K562 (cell line): ENCODE data around the gene IL31. TPM values are rescaled to one million over a fixed set of nuclear protein-coding genes. Genes with fewer than 3 reads are reported as not detected.

Source experiments
- ATAC-seq: fragments of 200-7000 bp; cut with Tn5 transposase; 3 replicates; pipeline ENCODE4 v1.9.1; 2020; ENCODE audit warnings: moderate library complexity
- BruUV-seq: library from RNA; stranded (reverse); fragments of 400-500 nt; replicated peaks from 2 replicates; lab custom pipeline; 2021; lab: Mats Ljungman, UMichigan
- CTCF ChIA-PET: fragments of 300-600 bp; formaldehyde crosslinking; extraction: SDS; loops from one replicate; lab custom pipeline; 2021; ENCODE audit warnings: low intra/inter-chr PET ratio; lab: Yijun Ruan, JAX
- POLR2A ChIA-PET: fragments of 300-600, 350-650 bp; sonication (Branson Sonifier 250); formaldehyde crosslinking; extraction: SDS; loops from one replicate; lab custom pipeline; 2021; ENCODE audit warnings: antibody characterized with exemption, inconsistent platforms; lab: Yijun Ruan, JAX
- DNase-seq, 4 experiments: peaks; one replicate each; pipeline versions ENCODE4 v3.0.0 to v3.0.0-alpha.2; 2011 to 2018; ENCODE audit warnings: low spot score in 3 of 4, mixed read lengths in 3 of 4; ENCODE audit errors: extremely low read depth in 1 of 4
- FAIRE-seq: peaks from 2 replicates; lab custom pipeline; 2011; peaks lifted over from hg19 to GRCh38; lab: Jason Lieb, UNC
- H2AFZ ChIP-seq: 2 replicates; pipeline ENCODE4 v1.6.0; 2011; ENCODE audit warnings: low read depth, low read length, control low read depth, inconsistent platforms
- H3K27ac ChIP-seq: fragments of 200-600 bp; 3 replicates; pipeline ENCODE4 v1.8.0; 2011; ENCODE audit warnings: low read depth, mild to moderate bottlenecking, control low read depth, inconsistent platforms, low read length, moderate library complexity, mixed read lengths; ENCODE audit errors: extremely low read depth
- H3K27me3 ChIP-seq, 2 experiments: fragments of 300-600 bp in 1 of 2; 2 replicates in 1 of 2; 3 replicates in 1 of 2; pipeline versions ENCODE4 v1.6.0 to v1.8.0; 2011; ENCODE audit warnings: inconsistent platforms in 2 of 2, low read length in 2 of 2, mild to moderate bottlenecking in 1 of 2, mixed read lengths in 1 of 2, moderate library complexity in 1 of 2; ENCODE audit not compliant: control insufficient read depth in 2 of 2, insufficient read depth in 2 of 2
- H3K36me3 ChIP-seq: fragments of 300-600 bp; 3 replicates; pipeline ENCODE4 v1.8.0; 2011; ENCODE audit warnings: mild to moderate bottlenecking, low read length, inconsistent platforms; ENCODE audit not compliant: control insufficient read depth, insufficient read depth
- H3K4me1 ChIP-seq, 2 experiments: fragments of 200-600 bp in 1 of 2; replicated peaks in 1 of 2; 2 replicates in 1 of 2; 3 replicates in 1 of 2; pipeline versions ENCODE4 v1.5.1 to v1.8.0; 2011; ENCODE audit warnings: inconsistent platforms in 2 of 2, low read length in 2 of 2, mild to moderate bottlenecking in 1 of 2, mixed read lengths in 1 of 2, moderate library complexity in 1 of 2; ENCODE audit not compliant: control insufficient read depth in 2 of 2, insufficient read depth in 2 of 2
- H3K4me2 ChIP-seq: 2 replicates; pipeline ENCODE4 v1.6.1; 2011; ENCODE audit warnings: low read length, control low read depth, inconsistent platforms, mixed read lengths; ENCODE audit not compliant: insufficient read depth
- H3K4me3 ChIP-seq: fragments of 200-600 bp; sonication (generic), shearing (Covaris generic); 2 replicates; pipeline ENCODE4 v1.5.1; 2016; ENCODE audit warnings: control low read depth, inconsistent platforms
- H3K79me2 ChIP-seq: fragments of 200-600 bp; 3 replicates; pipeline ENCODE4 v1.8.0; 2011; ENCODE audit warnings: low read length, inconsistent platforms; ENCODE audit not compliant: control insufficient read depth, insufficient read depth
- H3K9ac ChIP-seq, 2 experiments: 2 replicates each; pipeline versions ENCODE4 v1.6.0 to v1.6.1; 2011; ENCODE audit warnings: low read depth in 2 of 2, low read length in 2 of 2, control low read depth in 1 of 2, inconsistent platforms in 1 of 2, mild to moderate bottlenecking in 1 of 2, mixed read lengths in 1 of 2; ENCODE audit not compliant: insufficient read depth in 1 of 2
- H3K9me1 ChIP-seq: one replicate; pipeline ENCODE4 v1.6.0; 2011; ENCODE audit warnings: inconsistent platforms, mild to moderate bottlenecking, low read length, moderate library complexity; ENCODE audit not compliant: control insufficient read depth, insufficient read depth
- H3K9me3 ChIP-seq: replicated peaks from 2 replicates; pipeline ENCODE4 v1.5.1; 2011; ENCODE audit warnings: low read depth, low read length, inconsistent platforms; ENCODE audit not compliant: control insufficient read depth, insufficient read depth
- H4K20me1 ChIP-seq: replicated peaks from 2 replicates; pipeline ENCODE4 v1.6.1; 2011; ENCODE audit warnings: low read length, inconsistent platforms, mixed read lengths; ENCODE audit not compliant: control insufficient read depth, insufficient read depth
- ATF3 ChIP-seq, 2 experiments: fragments of 450-650 bp in 1 of 2; sonication (generic) in 1 of 2; formaldehyde crosslinking in 1 of 2; IDR thresholded peaks in 1 of 2; conservative IDR thresholded peaks in 1 of 2; 2 replicates each; pipeline versions ENCODE4 v1.6.1 to v1.8.1; 2016 to 2023; ENCODE audit warnings: mild to moderate bottlenecking in 2 of 2, moderate library complexity in 2 of 2, inconsistent platforms in 1 of 2, missing genetic modification reagents in 1 of 2
- BHLHE40 ChIP-seq: IDR thresholded peaks from 2 replicates; pipeline ENCODE4 v1.6.1; 2011; ENCODE audit warnings: low read length, improper control_type of control experiment
- CBX3 ChIP-seq, 2 experiments: IDR thresholded peaks; 1 replicate in 1 of 2; 2 replicates in 1 of 2; pipeline ENCODE4 v1.6.1; 2012; ENCODE audit warnings: inconsistent platforms in 2 of 2, low read length in 2 of 2, borderline replicate concordance in 1 of 2, control low read depth in 1 of 2
- EHMT2 ChIP-seq: fragments of 450-650 bp; IDR thresholded peaks from 2 replicates; pipeline ENCODE4 v1.6.1; 2018; ENCODE audit warnings: antibody characterized with exemption
- HDAC3 ChIP-seq: fragments of 450-650 bp; IDR thresholded peaks from 2 replicates; pipeline ENCODE4 v1.6.1; 2018; ENCODE audit warnings: borderline replicate concordance, mild to moderate bottlenecking, moderate library complexity; ENCODE audit not compliant: partially characterized antibody
- KHSRP ChIP-seq: fragments of 450-650 bp; IDR thresholded peaks from 2 replicates; pipeline ENCODE4 v1.6.1; 2017
- MEF2A ChIP-seq: IDR thresholded peaks from 2 replicates; pipeline ENCODE4 v1.6.1; 2011; ENCODE audit warnings: low read depth, mild to moderate bottlenecking, low read length, moderate library complexity; ENCODE audit not compliant: control insufficient read depth
- NONO ChIP-seq, 2 experiments: fragments of 200-400 bp in 1 of 2; fragments of 450-650 bp in 1 of 2; formaldehyde crosslinking in 1 of 2; IDR thresholded peaks; 2 replicates each; pipeline ENCODE4 v1.6.1; 2017; ENCODE audit warnings: low read depth in 2 of 2, mild to moderate bottlenecking in 2 of 2, moderate library complexity in 2 of 2, low read length in 1 of 2
- SMARCA5 ChIP-seq: fragments of 450-650 bp; IDR thresholded peaks from 2 replicates; pipeline ENCODE4 v1.6.1; 2016
- TAF9B ChIP-seq: fragments of 450-650 bp; IDR thresholded peaks from 2 replicates; pipeline ENCODE4 v1.6.1; 2018; ENCODE audit warnings: mild to moderate bottlenecking; ENCODE audit not compliant: partially characterized antibody
- TCF7 ChIP-seq: sonication (generic); IDR thresholded peaks from 2 replicates; pipeline ENCODE4 v1.6.1; 2016; ENCODE audit warnings: antibody characterized with exemption, borderline replicate concordance
- ZNF197 ChIP-seq: fragments of 200-800 bp; sonication (Bioruptor generic); IDR thresholded peaks from 2 replicates; pipeline ENCODE4 v1.6.1; 2016; ENCODE audit warnings: low read depth, missing genetic modification characterization, missing compliant biosample characterization
- ZNF280A ChIP-seq: fragments of 450-650 bp; IDR thresholded peaks from 2 replicates; pipeline ENCODE4 v1.6.1; 2018; ENCODE audit warnings: mild to moderate bottlenecking, low read depth; ENCODE audit not compliant: partially characterized antibody
- ZNF398 ChIP-seq: fragments of 250-450 bp; sonication (Bioruptor Pico); IDR thresholded peaks from 2 replicates; pipeline ENCODE4 v1.8.0; 2021; ENCODE audit warnings: moderate library complexity, mild to moderate bottlenecking, inconsistent platforms
- ZNF778 ChIP-seq: fragments of 450-650 bp; formaldehyde crosslinking; IDR thresholded peaks from 2 replicates; pipeline ENCODE4 v1.4.0; 2020; ENCODE audit warnings: mild to moderate bottlenecking, moderate library complexity
- WGBS: fragments of 100-300 bp; shearing (Covaris generic); methylation state at CpG from one replicate; pipeline ENCODE4 v1.1.6; 2016; ENCODE audit warnings: low coverage, mixed read lengths; ENCODE audit not compliant: insufficient coverage; ENCODE audit errors: missing lambda C conversion rate; 5-methylcytosine and 5-hydroxymethylcytosine counted together
- in situ Hi-C: fragments of 300-500 bp; cut with MboI; formaldehyde crosslinking; loops from 4 replicates; pipeline ENCODE4 v1.15.0; 2018; ENCODE audit warnings: inconsistent platforms, mixed read lengths
- intact Hi-C: fragments of 100-400 bp; cut with micrococcal nuclease; formaldehyde crosslinking; loops from 2 replicates; pipeline ENCODE4 v1.14.2; 2022
- polyA plus RNA-seq, 8 experiments: library from polyadenylated mRNA; depleted of rRNA in 4 of 8; stranded (reverse) in 5 of 8; unstranded in 3 of 8; fragments of >200 nt; fragmentation: Nextera tagmentation in 2 of 8; fragmentation: Illumina TruSeq in 1 of 8; extraction: Ambion mirVana in 2 of 8; extraction: Trizol in 1 of 8; gene quantifications; 2 replicates each; pipeline versions ENCODE4 v1.2.1 to v1.2.3, GENCODE V29; 2011 to 2014; ENCODE audit warnings: inconsistent platforms in 1 of 8, missing spikeins in 1 of 8
- total RNA-seq, 7 experiments: library from RNA; depleted of rRNA in 6 of 7; stranded (reverse); fragments of >200 nt in 6 of 7; fragmentation: Illumina TruSeq in 2 of 7; extraction: Trizol in 2 of 7; gene quantifications; 2 replicates each; pipeline versions ENCODE4 v1.2.1 to v1.2.3, GENCODE V29; 2011 to 2021; ENCODE audit warnings: low replicate concordance in 1 of 7

IL31 gene
- total and polyA plus RNA-seq, 9 of the 15 experiments (the other 6 are each of a cell fraction or from before 2014, with no cell fraction given): not detected

GRCh38 chr12:122197612-122197966 is 23.6 kb upstream of the IL31 start (continued):
- peak; percentile 88 for TF ChIP-seq MEF2A
- TF ChIP-seq NONO (IDR thresholded peaks at IDR 0.05; ENCODE audit: low read depth in 2 of 2, low read length in 1 of 2): 0 out of 4 replicates have a peak, but pooled peaks of 1 of the 2 experiments have one; percentile 4
- TF ChIP-seq ATF3 (IDR thresholded peaks at IDR 0.05): peak; percentile 45; the same call in 1 of the 2 replicates
- TF ChIP-seq ATF3 (CRISPR knock-in tag; conservative IDR thresholded peaks at IDR 0.05): no peak
- TF ChIP-seq ZNF398: no peak
- no peak for TF ChIP-seq SMARCA5
- TF ChIP-seq BHLHE40: no peak
- TF ChIP-seq TCF7: no peak

GRCh38 chr12:122195405-122195804 is 21.4 kb upstream of the IL31 start:
- peaks cover 23 to 28% of the 10 kb centered on the region in 2 experiments for H3K4me1 ChIP-seq
- H4K20me1 ChIP-seq: no peaks in the 10 kb centered on the region
- no peak overlapping the region for H3K4me3 ChIP-seq
- peaks cover 14% of the 10 kb centered on the region for H3K9me3 ChIP-seq
- ATAC-seq: no peak
- in situ Hi-C loops (no loop called here), intact Hi-C loops (no loop called here)
- no peak overlapping the region for H2AFZ ChIP-seq
- no peak overlapping the region for H3K9ac ChIP-seq
- no peaks in the 10 kb centered on the region for H3K36me3 ChIP-seq
- H3K4me2 ChIP-seq: no peak overlapping the region
- H3K27ac ChIP-seq: no peak overlapping the region
- ChIA-PET CTCF (no interaction called here), POLR2A (interaction anchor here (0.7 kb wide), 1 partner anchor 26 kb away, joined by 3 read pairs; no protein-coding TSS in a partner anchor)
- WGBS: 73% methylated on average over 4 of the region's 4 CpGs
- no peak for DNase-seq
- no TSS peak for BruUV-seq
- no peaks in the 10 kb centered on the region for H3K27me3 ChIP-seq
- no peaks in the 10 kb centered on the region for H3K9me1 ChIP-seq
- no peaks in the 10 kb centered on the region for H3K79me2 ChIP-seq
- no peak for FAIRE-seq
- TF ChIP-seq HDAC3: no peak
- peak; percentile 80 for TF ChIP-seq EHMT2
- no peak for TF ChIP-seq KHSRP
- TF ChIP-seq ZNF280A: peak; percentile 58
- peak in 1 of 2 experiments; percentile 86; a peak in 2 of 3 replicates for TF ChIP-seq CBX3 (IDR thresholded peaks at IDR 0.05; ENCODE audit: borderline replicate concordance in 1 of 2, low read length in 2 of 2)
- no peak for TF ChIP-seq ZNF778 (CRISPR knock-in tag)
- peak; percentile 72 for TF ChIP-seq ATF3 (IDR thresholded peaks at IDR 0.05)
- no peak for TF ChIP-seq ATF3 (CRISPR knock-in tag; conservative IDR thresholded peaks at IDR 0.05)
- no peak for TF ChIP-seq TAF9B
- no peak for TF ChIP-seq ZNF197 (CRISPR knock-in tag)
